K562 (cell line): ENCODE data around the gene NACA2. TPM values are rescaled to one million over a fixed set of nuclear protein-coding genes. Genes with fewer than 3 reads are reported as not detected.

ENCODE experiments used
- ATAC-seq: fragments of 200-7000 bp; cut with Tn5 transposase; 3 replicates; pipeline ENCODE4 v1.9.1; 2020; ENCODE audit warnings: moderate library complexity
- BruUV-seq: library from RNA; stranded (reverse); fragments of 400-500 nt; replicated peaks from 2 replicates; lab custom pipeline; 2021; lab: Mats Ljungman, UMichigan
- CTCF ChIA-PET: fragments of 300-600 bp; formaldehyde crosslinking; extraction: SDS; loops from one replicate; lab custom pipeline; 2021; ENCODE audit warnings: low intra/inter-chr PET ratio; lab: Yijun Ruan, JAX
- POLR2A ChIA-PET: fragments of 300-600, 350-650 bp; sonication (Branson Sonifier 250); formaldehyde crosslinking; extraction: SDS; loops from one replicate; lab custom pipeline; 2021; ENCODE audit warnings: antibody characterized with exemption, inconsistent platforms; lab: Yijun Ruan, JAX
- DNase-seq, 4 experiments: peaks; one replicate each; pipeline versions ENCODE4 v3.0.0 to v3.0.0-alpha.2; 2011 to 2018; ENCODE audit warnings: low spot score in 3 of 4, mixed read lengths in 3 of 4; ENCODE audit errors: extremely low read depth in 1 of 4
- FAIRE-seq: peaks from 2 replicates; lab custom pipeline; 2011; peaks lifted over from hg19 to GRCh38; lab: Jason Lieb, UNC
- H2AFZ ChIP-seq: 2 replicates; pipeline ENCODE4 v1.6.0; 2011; ENCODE audit warnings: low read depth, low read length, control low read depth, inconsistent platforms
- H3K27ac ChIP-seq: fragments of 200-600 bp; 3 replicates; pipeline ENCODE4 v1.8.0; 2011; ENCODE audit warnings: low read depth, mild to moderate bottlenecking, control low read depth, inconsistent platforms, low read length, moderate library complexity, mixed read lengths; ENCODE audit errors: extremely low read depth
- H3K27me3 ChIP-seq, 2 experiments: fragments of 300-600 bp in 1 of 2; 2 replicates in 1 of 2; 3 replicates in 1 of 2; pipeline versions ENCODE4 v1.6.0 to v1.8.0; 2011; ENCODE audit warnings: inconsistent platforms in 2 of 2, low read length in 2 of 2, mild to moderate bottlenecking in 1 of 2, mixed read lengths in 1 of 2, moderate library complexity in 1 of 2; ENCODE audit not compliant: control insufficient read depth in 2 of 2, insufficient read depth in 2 of 2
- H3K36me3 ChIP-seq: fragments of 300-600 bp; 3 replicates; pipeline ENCODE4 v1.8.0; 2011; ENCODE audit warnings: mild to moderate bottlenecking, low read length, inconsistent platforms; ENCODE audit not compliant: control insufficient read depth, insufficient read depth
- H3K4me1 ChIP-seq, 2 experiments: fragments of 200-600 bp in 1 of 2; replicated peaks in 1 of 2; 2 replicates in 1 of 2; 3 replicates in 1 of 2; pipeline versions ENCODE4 v1.5.1 to v1.8.0; 2011; ENCODE audit warnings: inconsistent platforms in 2 of 2, low read length in 2 of 2, mild to moderate bottlenecking in 1 of 2, mixed read lengths in 1 of 2, moderate library complexity in 1 of 2; ENCODE audit not compliant: control insufficient read depth in 2 of 2, insufficient read depth in 2 of 2
- H3K4me2 ChIP-seq: 2 replicates; pipeline ENCODE4 v1.6.1; 2011; ENCODE audit warnings: low read length, control low read depth, inconsistent platforms, mixed read lengths; ENCODE audit not compliant: insufficient read depth
- H3K4me3 ChIP-seq: fragments of 200-600 bp; sonication (generic), shearing (Covaris generic); 2 replicates; pipeline ENCODE4 v1.5.1; 2016; ENCODE audit warnings: control low read depth, inconsistent platforms
- H3K79me2 ChIP-seq: fragments of 200-600 bp; 3 replicates; pipeline ENCODE4 v1.8.0; 2011; ENCODE audit warnings: low read length, inconsistent platforms; ENCODE audit not compliant: control insufficient read depth, insufficient read depth
- H3K9ac ChIP-seq, 2 experiments: 2 replicates each; pipeline versions ENCODE4 v1.6.0 to v1.6.1; 2011; ENCODE audit warnings: low read depth in 2 of 2, low read length in 2 of 2, control low read depth in 1 of 2, inconsistent platforms in 1 of 2, mild to moderate bottlenecking in 1 of 2, mixed read lengths in 1 of 2; ENCODE audit not compliant: insufficient read depth in 1 of 2
- H3K9me1 ChIP-seq: one replicate; pipeline ENCODE4 v1.6.0; 2011; ENCODE audit warnings: inconsistent platforms, mild to moderate bottlenecking, low read length, moderate library complexity; ENCODE audit not compliant: control insufficient read depth, insufficient read depth
- H3K9me3 ChIP-seq: replicated peaks from 2 replicates; pipeline ENCODE4 v1.5.1; 2011; ENCODE audit warnings: low read depth, low read length, inconsistent platforms; ENCODE audit not compliant: control insufficient read depth, insufficient read depth
- H4K20me1 ChIP-seq: replicated peaks from 2 replicates; pipeline ENCODE4 v1.6.1; 2011; ENCODE audit warnings: low read length, inconsistent platforms, mixed read lengths; ENCODE audit not compliant: control insufficient read depth, insufficient read depth
- CBFB ChIP-seq: sonication (generic); formaldehyde crosslinking; IDR thresholded peaks from 2 replicates; pipeline ENCODE4 v1.4.0; 2020; ENCODE audit warnings: mild to moderate bottlenecking, missing genetic modification reagents
- DPF2 ChIP-seq: fragments of 450-650 bp; IDR thresholded peaks from 2 replicates; pipeline ENCODE4 v1.6.1; 2016
- EHMT2 ChIP-seq: fragments of 450-650 bp; IDR thresholded peaks from 2 replicates; pipeline ENCODE4 v1.6.1; 2018; ENCODE audit warnings: antibody characterized with exemption
- MEF2D ChIP-seq: conservative IDR thresholded peaks from 2 replicates; pipeline ENCODE4 v1.6.1; 2016; ENCODE audit warnings: low read depth, missing genetic modification characterization, missing compliant biosample characterization
- POLR2AphosphoS2 ChIP-seq: IDR thresholded peaks from 2 replicates; pipeline ENCODE4 v1.6.1; 2012; ENCODE audit warnings: low read length, improper control_type of control experiment
- RUNX1 ChIP-seq: sonication (generic); IDR thresholded peaks from 2 replicates; pipeline ENCODE4 v1.6.1; 2016; ENCODE audit warnings: antibody characterized with exemption, low read depth
- ZBTB11 ChIP-seq, 3 experiments: fragments of 200-800 bp in 1 of 3; fragments of 250-450 bp in 1 of 3; fragments of 450-650 bp in 1 of 3; sonication (Bioruptor Pico) in 1 of 3; sonication (Bioruptor generic) in 1 of 3; formaldehyde crosslinking in 1 of 3; IDR thresholded peaks; 2 replicates each; pipeline versions ENCODE4 v1.6.1 to v1.8.0; 2016 to 2022; ENCODE audit warnings: mild to moderate bottlenecking in 2 of 3, missing genetic modification characterization in 2 of 3, missing compliant biosample characterization in 1 of 3, moderate library complexity in 1 of 3
- WGBS: fragments of 100-300 bp; shearing (Covaris generic); methylation state at CpG from one replicate; pipeline ENCODE4 v1.1.6; 2016; ENCODE audit warnings: low coverage, mixed read lengths; ENCODE audit not compliant: insufficient coverage; ENCODE audit errors: missing lambda C conversion rate; 5-methylcytosine and 5-hydroxymethylcytosine counted together
- in situ Hi-C: fragments of 300-500 bp; cut with MboI; formaldehyde crosslinking; loops from 4 replicates; pipeline ENCODE4 v1.15.0; 2018; ENCODE audit warnings: inconsistent platforms, mixed read lengths
- intact Hi-C: fragments of 100-400 bp; cut with micrococcal nuclease; formaldehyde crosslinking; loops from 2 replicates; pipeline ENCODE4 v1.14.2; 2022
- polyA plus RNA-seq, 8 experiments: library from polyadenylated mRNA; depleted of rRNA in 4 of 8; stranded (reverse) in 5 of 8; unstranded in 3 of 8; fragments of >200 nt; fragmentation: Nextera tagmentation in 2 of 8; fragmentation: Illumina TruSeq in 1 of 8; extraction: Ambion mirVana in 2 of 8; extraction: Trizol in 1 of 8; gene quantifications; 2 replicates each; pipeline versions ENCODE4 v1.2.1 to v1.2.3, GENCODE V29; 2011 to 2014; ENCODE audit warnings: inconsistent platforms in 1 of 8, missing spikeins in 1 of 8
- total RNA-seq, 7 experiments: library from RNA; depleted of rRNA in 6 of 7; stranded (reverse); fragments of >200 nt in 6 of 7; fragmentation: Illumina TruSeq in 2 of 7; extraction: Trizol in 2 of 7; gene quantifications; 2 replicates each; pipeline versions ENCODE4 v1.2.1 to v1.2.3, GENCODE V29; 2011 to 2021; ENCODE audit warnings: low replicate concordance in 1 of 7

The NACA2 gene
- total and polyA plus RNA-seq, 9 of the 15 experiments (the other 6 are each of a cell fraction or from before 2014, with no cell fraction given): 0.13 to 0.29 (median 0.23) TPM; not detected in 4

DNA sequence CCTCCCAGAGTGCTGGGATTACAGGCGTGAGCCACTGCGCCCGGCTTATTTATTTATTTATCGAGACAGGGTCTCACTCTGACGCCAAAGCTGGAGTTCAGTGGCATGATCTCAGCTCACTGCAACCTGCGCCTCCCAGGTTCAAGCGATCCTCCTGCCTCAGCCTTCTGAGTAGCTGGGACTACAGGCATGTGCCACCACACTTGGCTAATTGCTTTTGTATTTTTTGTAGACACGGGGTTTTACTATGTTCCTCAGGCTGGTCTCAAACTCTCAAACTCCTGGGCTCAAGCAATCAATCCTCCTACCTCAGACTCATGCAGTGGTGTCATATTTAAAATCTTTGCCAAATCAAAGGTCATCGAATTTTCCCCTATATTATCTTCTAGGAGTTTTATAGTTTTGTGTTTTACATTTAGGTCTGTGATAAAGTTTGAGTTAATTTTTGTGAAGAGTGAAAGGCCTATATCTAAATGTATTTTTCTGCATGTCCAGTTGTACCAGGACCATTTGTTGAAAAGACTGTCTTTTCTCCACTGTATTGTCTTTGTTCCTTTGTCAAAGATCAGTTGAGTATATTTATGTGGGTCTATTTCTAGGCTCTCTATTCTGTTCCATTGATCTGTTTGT, 47.1 kb downstream of the NACA2 start:
- in situ Hi-C loops (no loop called here), intact Hi-C loops (no loop called here)
- no peaks in the 10 kb centered on the region for H3K79me2 ChIP-seq
- no peak for ATAC-seq
- no peak overlapping the region for H3K27ac ChIP-seq
- H2AFZ ChIP-seq: no peak overlapping the region
- CTCF ChIA-PET: no interaction called here
- no peak overlapping the region for H3K4me2 ChIP-seq
- 8% methylated on average over 8 of the region's 9 CpGs for WGBS
- POLR2A ChIA-PET: interaction anchor here (0.6 kb wide), 1 partner anchor 132 kb away, joined by 3 read pairs; no protein-coding TSS in a partner anchor
- no peaks in the 10 kb centered on the region for H3K27me3 ChIP-seq
- no peak for TF ChIP-seq POLR2AphosphoS2
- peak in 1 of 3 experiments; percentile 70; a peak in 1 of 6 replicates for TF ChIP-seq ZBTB11 (CRISPR knock-in tag; IDR thresholded peaks at IDR 0.05)
- no peak for TF ChIP-seq CBFB
- no peak for TF ChIP-seq MEF2D (tag)
- TF ChIP-seq EHMT2: no peak
- TF ChIP-seq DPF2: no peak
- no peak for TF ChIP-seq RUNX1
- no peaks in the 10 kb centered on the region for H3K9me1 ChIP-seq
- H3K36me3 ChIP-seq: no peaks in the 10 kb centered on the region
- no peaks in the 10 kb centered on the region for H4K20me1 ChIP-seq
- FAIRE-seq: no peak
- H3K4me1 ChIP-seq: no peaks in the 10 kb centered on the region
- DNase-seq: no peak
- no TSS peak for BruUV-seq
- H3K9me3 ChIP-seq: no peaks in the 10 kb centered on the region
- no peak overlapping the region for H3K9ac ChIP-seq
- H3K4me3 ChIP-seq: no peak overlapping the region
